Endometrial microvascular endothelial cells (primary cell): ENCODE measurements around the gene ARMC9. TPM values are rescaled to one million over a fixed set of nuclear protein-coding genes. Genes with fewer than 3 reads are reported as not detected.

Source experiments
- in situ Hi-C: cut with HindIII; loops from 2 replicates; pipeline ENCODE4 v1.10.0; 2017; ENCODE audit warnings: low sequenced_read_pairs, low pct_unique_long_range_greater_than_20kb; ENCODE audit errors: inconsistent ontology term
- total RNA-seq: library from RNA; depleted of rRNA; stranded (reverse); fragments of >200 nt; gene quantifications from one replicate; pipeline ENCODE4 v1.2.3, GENCODE V29; 2015; ENCODE audit errors: inconsistent ontology term

Gene ARMC9
- total RNA-seq, 1 donor from 2014 or later: 76.7 TPM

DNA sequence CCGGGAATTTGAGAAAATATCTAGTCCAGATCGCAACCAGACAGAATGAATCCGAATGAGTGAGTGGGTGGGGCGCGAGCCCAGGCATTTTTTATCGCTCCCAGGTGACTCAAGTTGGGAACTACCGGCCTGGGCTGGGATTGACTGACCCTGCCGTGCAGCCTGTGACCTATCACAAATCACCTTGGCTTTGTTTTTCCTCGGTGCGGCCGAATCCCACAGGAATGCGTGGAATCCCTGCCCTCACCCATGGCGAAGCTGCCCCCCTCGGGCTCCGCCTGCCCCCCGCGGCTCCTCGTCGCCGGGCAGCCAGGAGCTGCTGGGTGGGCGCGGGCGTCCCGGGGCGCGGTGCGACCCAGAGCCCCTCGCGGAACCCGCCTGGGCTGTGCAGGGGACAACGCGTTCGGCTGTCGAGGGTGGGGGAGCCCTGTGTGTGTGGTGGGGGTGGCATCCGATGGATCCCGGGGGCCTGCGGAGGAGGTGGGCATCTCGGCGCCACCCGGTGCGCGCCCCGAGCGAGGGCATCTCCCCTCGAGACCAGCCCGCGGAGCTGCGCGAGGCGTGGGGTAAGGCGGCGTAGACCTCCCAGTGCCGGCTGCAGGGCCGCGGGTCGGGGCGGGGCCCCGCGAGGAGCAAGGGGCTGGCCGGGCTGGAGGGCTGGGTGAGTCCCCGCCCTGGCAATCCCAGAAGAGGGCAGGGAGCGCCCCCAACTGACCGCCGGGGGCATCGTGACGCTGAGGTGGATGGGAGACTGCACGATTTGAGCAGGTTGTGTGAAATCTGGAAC lies 213.6 kb downstream of the ARMC9 start:
- in situ Hi-C loops: loop anchor here (25.0 kb wide), 1 partner anchor 175 kb away; no protein-coding TSS in a partner anchor

DNA sequence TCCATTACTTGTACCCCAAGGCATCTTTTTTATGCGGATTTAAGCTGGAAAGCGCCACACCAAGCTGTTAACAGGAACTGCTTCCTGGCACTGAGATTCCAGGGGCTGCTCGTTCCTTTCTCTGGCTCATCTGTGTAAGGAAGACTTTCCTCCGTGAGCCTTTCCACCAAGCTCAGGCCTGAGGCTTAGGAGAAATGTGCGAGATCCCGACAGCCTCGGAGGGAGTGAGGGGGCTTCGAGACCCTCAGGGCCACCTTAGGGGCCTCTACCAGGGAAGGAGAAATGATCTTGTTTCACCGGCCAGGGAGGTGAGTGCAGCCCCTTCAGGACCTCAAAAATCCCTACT lies 214.2 kb downstream of the ARMC9 start:
- in situ Hi-C loops: loop anchor here (25.0 kb wide), 1 partner anchor 175 kb away; no protein-coding TSS in a partner anchor

DNA sequence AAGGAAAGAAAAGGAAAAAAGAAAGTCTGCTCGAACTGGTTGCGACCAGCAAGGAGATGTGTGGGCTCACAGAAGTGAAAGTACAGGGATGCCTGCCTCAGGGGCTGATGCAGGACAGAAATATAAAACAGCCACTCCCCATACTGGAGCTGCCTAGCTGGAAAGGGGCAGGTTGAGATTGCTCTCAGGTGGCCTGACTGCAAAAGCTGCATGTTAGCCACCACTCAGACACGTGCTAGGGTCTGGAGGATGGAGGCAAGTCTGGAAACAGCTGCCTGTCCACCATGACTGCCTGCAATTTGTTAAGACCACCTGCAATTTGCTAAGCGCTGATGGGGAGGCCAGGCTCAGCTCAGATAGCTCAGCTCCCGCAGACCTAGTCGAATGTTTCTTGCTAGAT lies 215.0 kb downstream of the ARMC9 start:
- in situ Hi-C loops: loop anchor here (25.0 kb wide), 1 partner anchor 176 kb away; no protein-coding TSS in a partner anchor

GRCh38 chr2:231413921-231414476 lies 215.6 kb downstream of the ARMC9 start:
- in situ Hi-C loops: loop anchor here (25.0 kb wide), 1 partner anchor 177 kb away; no protein-coding TSS in a partner anchor

DNA sequence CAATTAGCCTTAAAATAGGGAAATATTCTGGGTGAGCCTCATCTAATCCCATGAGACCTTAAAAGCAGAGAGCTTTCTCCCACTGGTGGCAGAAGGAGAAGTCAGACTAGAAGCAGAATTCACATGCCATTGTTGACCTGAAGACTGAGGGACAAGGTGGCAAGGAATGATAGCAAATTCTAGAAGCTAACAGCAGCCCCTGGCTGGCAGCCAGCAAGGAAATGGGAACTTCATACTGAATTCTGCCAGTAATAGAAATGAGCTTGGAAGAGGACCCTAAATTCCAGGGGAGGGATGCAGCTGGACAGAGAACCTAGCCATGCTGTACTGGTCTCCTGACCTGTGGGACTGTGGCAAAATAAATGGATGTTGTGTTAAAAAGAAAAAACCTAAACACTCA lies 216.6 kb downstream of the ARMC9 start:
- in situ Hi-C loops: loop anchor here (25.0 kb wide), 1 partner anchor 178 kb away; no protein-coding TSS in a partner anchor

DNA sequence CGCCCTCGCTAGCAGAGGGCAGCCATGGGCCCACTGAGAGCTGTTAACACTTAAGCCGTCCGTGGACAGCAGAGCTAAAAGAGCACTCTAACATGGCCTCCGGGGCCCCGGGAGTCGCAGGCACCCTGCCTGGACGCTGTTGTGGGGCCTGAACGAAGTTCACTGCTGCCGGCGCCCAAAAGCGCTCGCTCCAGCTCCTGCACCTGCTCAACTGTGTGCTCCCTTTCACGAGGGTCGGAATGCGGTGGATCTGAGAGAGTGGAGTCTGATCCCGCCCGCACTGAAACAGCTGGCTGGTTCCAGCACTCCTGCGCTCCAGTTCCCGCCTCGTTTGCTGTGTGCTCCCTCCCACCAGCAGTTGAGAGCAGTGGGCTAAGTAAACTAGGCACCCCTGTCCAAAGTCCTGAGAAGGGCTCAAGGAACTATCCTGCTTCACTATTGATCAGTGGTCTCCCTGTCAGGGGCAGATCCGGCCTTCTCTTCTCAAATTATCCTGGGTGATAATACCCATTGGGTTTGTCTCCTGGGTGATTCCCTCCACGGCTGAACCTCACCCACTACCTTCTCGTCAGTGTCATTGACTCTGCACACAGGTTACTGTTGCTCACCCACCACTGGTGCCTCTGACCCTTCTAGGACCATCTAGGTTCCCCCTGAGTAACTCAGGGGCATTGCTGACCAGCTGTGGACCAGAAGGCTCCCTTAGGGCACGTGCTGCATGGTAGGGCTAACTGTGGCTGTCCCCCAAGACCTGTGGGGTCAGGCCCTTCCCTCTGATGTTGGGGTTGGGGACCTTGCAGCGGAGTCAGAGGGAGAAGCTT lies 220.6 kb downstream of the ARMC9 start:
- in situ Hi-C loops: loop anchor here (25.0 kb wide), 1 partner anchor 182 kb away; no protein-coding TSS in a partner anchor

DNA sequence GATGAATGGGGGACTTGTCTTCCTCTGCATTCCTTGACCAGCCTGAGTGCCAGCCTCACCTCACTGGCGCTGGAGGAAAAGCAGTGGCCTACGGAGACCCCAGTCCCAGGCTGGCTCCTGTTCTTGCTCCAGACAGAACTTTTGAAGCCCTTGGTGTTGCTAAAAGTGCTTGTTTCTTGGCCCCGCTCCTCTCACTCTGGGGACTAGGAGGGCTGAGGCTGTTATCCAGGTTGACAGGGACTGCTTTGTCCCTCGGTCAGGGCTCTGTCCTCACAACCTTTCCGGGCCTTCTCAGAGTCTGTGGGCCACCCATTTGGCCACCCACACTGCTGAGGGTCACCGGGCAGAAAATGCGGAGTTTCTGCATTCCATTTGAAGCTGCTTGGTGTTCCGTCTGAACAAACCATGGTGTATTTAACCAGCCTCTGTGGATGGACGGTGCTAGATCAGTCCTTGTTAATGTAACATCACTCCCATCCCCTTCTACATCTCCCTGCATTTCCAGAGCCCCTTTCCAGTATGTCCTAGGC lies 222.7 kb downstream of the ARMC9 start:
- in situ Hi-C loops: loop anchor here (25.0 kb wide), 1 partner anchor 184 kb away; no protein-coding TSS in a partner anchor

- in situ Hi-C loops: loop anchor here (25.0 kb wide), 1 partner anchor 185 kb away; no protein-coding TSS in a partner anchor
Observed at GRCh38 chr2:231422056-231422455, 223.6 kb downstream of the ARMC9 start.

DNA sequence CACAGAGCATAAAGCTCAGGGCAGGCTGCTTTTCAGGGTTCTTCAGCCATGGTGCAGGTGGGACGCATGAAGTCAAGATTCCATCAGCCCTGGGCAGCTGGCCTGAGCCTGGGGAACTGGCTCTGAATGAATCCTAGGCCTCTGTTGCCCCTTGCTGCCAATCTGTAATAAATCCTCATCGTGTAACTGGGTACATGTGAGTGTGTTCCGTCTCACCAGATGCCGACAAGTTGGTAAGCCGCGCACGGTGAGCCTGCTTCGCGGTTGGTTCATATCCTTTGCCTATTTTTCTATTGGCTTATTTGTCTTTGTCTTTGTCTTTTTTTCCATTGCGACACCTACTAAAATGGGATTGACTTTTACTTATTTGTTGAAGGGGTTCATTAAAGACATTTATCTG lies 224.7 kb downstream of the ARMC9 start:
- in situ Hi-C loops: loop anchor here (25.0 kb wide), 1 partner anchor 186 kb away; no protein-coding TSS in a partner anchor

Other genes starting within 250 kb of the ARMC9 start
- gene SPATA3, start 202.5 kb upstream of the ARMC9 start, total RNA-seq: not detected
- gene C2orf72, start 161.1 kb upstream of the ARMC9 start, total RNA-seq: not detected
- gene PSMD1, start 141.8 kb upstream of the ARMC9 start, total RNA-seq: 169 TPM
- gene HTR2B, start 73.6 kb upstream of the ARMC9 start, total RNA-seq: 2.0 TPM
- gene B3GNT7, start 197.1 kb downstream of the ARMC9 start, total RNA-seq: not detected